ENCODE data around the gene FAM169A. TPM values are rescaled to one million over a fixed set of nuclear protein-coding genes. Genes with fewer than 3 reads are reported as not detected.

FAM169A gene
- total and polyA plus RNA-seq, 2 donors from 2014 or later, result 3.5 to 8.6 TPM

GRCh38 chr5:74894351-74894750, 28.2 kb upstream of the FAM169A start:
- FAIRE-seq (no peak), DNase-seq (no peak)
- intact Hi-C loops (cut with DNase I), result no loop called here
- no peaks in the 10 kb centered on the region for H3K36me3 ChIP-seq (ENCODE audit: control insufficient read depth in 2 of 3, insufficient read depth in 3 of 3, low read length in 3 of 3)
- peaks cover 0 to 8% (median 2%) of the 10 kb centered on the region in 3 donors for H3K9me3 ChIP-seq (ENCODE audit: control insufficient read depth in 2 of 3, insufficient read depth in 1 of 3, low read length in 3 of 3)
- no peak overlapping the region for H3K9ac ChIP-seq (ENCODE audit: low read length in 3 of 3)
- no peak overlapping the region for H3K27ac ChIP-seq (ENCODE audit: low read depth in 2 of 2, low read length in 2 of 2)
- H3K27me3 ChIP-seq (ENCODE audit: control insufficient read depth, insufficient read depth, low read length), result no peaks in the 10 kb centered on the region
- H3K4me3 ChIP-seq (ENCODE audit: low read length in 3 of 3), result no peak overlapping the region
- H3K4me1 ChIP-seq (ENCODE audit: control insufficient read depth in 2 of 3, insufficient read depth in 2 of 3, low read depth in 1 of 3, low read length in 3 of 3), result peaks cover 0 to 2% (median 0%) of the 10 kb centered on the region in 3 donors
- TF ChIP-seq, protein P1, sequence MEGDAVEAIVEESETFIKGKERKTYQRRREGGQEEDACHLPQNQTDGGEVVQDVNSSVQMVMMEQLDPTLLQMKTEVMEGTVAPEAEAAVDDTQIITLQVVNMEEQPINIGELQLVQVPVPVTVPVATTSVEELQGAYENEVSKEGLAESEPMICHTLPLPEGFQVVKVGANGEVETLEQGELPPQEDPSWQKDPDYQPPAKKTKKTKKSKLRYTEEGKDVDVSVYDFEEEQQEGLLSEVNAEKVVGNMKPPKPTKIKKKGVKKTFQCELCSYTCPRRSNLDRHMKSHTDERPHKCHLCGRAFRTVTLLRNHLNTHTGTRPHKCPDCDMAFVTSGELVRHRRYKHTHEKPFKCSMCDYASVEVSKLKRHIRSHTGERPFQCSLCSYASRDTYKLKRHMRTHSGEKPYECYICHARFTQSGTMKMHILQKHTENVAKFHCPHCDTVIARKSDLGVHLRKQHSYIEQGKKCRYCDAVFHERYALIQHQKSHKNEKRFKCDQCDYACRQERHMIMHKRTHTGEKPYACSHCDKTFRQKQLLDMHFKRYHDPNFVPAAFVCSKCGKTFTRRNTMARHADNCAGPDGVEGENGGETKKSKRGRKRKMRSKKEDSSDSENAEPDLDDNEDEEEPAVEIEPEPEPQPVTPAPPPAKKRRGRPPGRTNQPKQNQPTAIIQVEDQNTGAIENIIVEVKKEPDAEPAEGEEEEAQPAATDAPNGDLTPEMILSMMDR (IDR thresholded peaks at IDR 0.05; ENCODE audit: borderline replicate concordance, extremely low read depth, insufficient read depth), result no peak

- TF ChIP-seq, protein P1 (IDR thresholded peaks at IDR 0.05; ENCODE audit: borderline replicate concordance, extremely low read depth, insufficient read depth), result no peak
- H3K4me1 ChIP-seq (ENCODE audit: control insufficient read depth in 2 of 3, insufficient read depth in 2 of 3, low read depth in 1 of 3, low read length in 3 of 3), result peaks cover 0 to 2% (median 0%) of the 10 kb centered on the region in 3 donors
- DNase-seq (no peak), FAIRE-seq (no peak)
- H3K27ac ChIP-seq (ENCODE audit: low read depth in 2 of 2, low read length in 2 of 2), result no peak overlapping the region
- H3K36me3 ChIP-seq (ENCODE audit: control insufficient read depth in 2 of 3, insufficient read depth in 3 of 3, low read length in 3 of 3), result no peaks in the 10 kb centered on the region
- H3K4me3 ChIP-seq (ENCODE audit: low read length in 3 of 3), result no peak overlapping the region
- no peak overlapping the region for H3K9ac ChIP-seq (ENCODE audit: low read length in 3 of 3)
- no peaks in the 10 kb centered on the region for H3K27me3 ChIP-seq (ENCODE audit: control insufficient read depth, insufficient read depth, low read length)
- H3K9me3 ChIP-seq (ENCODE audit: control insufficient read depth in 2 of 3, insufficient read depth in 1 of 3, low read length in 3 of 3), result peaks cover 0 to 8% (median 2%) of the 10 kb centered on the region in 3 donors
- intact Hi-C loops (cut with DNase I), result no loop called here
Observed at GRCh38 chr5:74892921-74893320, 26.7 kb upstream of the FAM169A start.

DNA sequence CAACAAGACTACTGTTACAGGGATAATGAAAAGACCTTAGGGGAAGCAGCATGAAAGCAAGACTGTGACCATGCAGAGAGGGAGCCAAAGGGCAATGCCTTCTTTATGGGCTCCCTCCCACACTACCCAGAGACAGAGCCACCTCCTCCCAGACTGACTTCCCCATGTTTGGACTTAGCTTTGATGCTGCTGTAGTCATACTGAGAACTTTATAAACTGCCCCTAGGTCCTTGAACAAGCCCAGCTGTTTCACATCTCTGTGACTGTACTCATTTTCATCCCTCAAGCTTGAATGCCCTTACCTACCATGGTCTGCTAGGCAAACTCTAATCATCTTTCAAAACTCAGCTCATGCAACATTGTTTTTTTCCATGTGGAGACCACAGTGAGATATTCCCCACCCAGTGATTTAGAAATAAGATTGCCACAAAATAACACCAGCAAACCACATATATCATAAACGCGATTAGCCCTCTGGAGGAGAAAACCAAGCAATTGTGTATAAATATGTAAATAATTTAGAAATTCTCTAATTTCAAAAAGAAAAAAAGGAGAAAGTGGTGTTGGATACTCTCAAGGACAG, 23.4 kb upstream of the FAM169A start:
- peak in 2 of 5 donors; percentile 12 to 13 for DNase-seq
- no peaks in the 10 kb centered on the region for H3K27me3 ChIP-seq (ENCODE audit: control insufficient read depth, insufficient read depth, low read length)
- H3K9me3 ChIP-seq (ENCODE audit: control insufficient read depth in 2 of 3, insufficient read depth in 1 of 3, low read length in 3 of 3), result peaks cover 0 to 2% (median 1%) of the 10 kb centered on the region in 3 donors
- H3K9ac ChIP-seq (ENCODE audit: low read length in 3 of 3), result no peak overlapping the region
- TF ChIP-seq, protein P1 (IDR thresholded peaks at IDR 0.05; ENCODE audit: borderline replicate concordance, extremely low read depth, insufficient read depth), result no peak
- no peaks in the 10 kb centered on the region for H3K4me1 ChIP-seq (ENCODE audit: control insufficient read depth in 2 of 3, insufficient read depth in 2 of 3, low read depth in 1 of 3, low read length in 3 of 3)
- FAIRE-seq, result no peak
- H3K4me3 ChIP-seq (ENCODE audit: low read length in 3 of 3), result no peak overlapping the region
- H3K36me3 ChIP-seq (ENCODE audit: control insufficient read depth in 2 of 3, insufficient read depth in 3 of 3, low read length in 3 of 3), result no peaks in the 10 kb centered on the region
- intact Hi-C loops (cut with DNase I), result no loop called here
- no peak overlapping the region for H3K27ac ChIP-seq (ENCODE audit: low read depth in 2 of 2, low read length in 2 of 2)

GRCh38 chr5:74888117-74888516, 21.9 kb upstream of the FAM169A start:
- H3K9me3 ChIP-seq (ENCODE audit: control insufficient read depth in 2 of 3, insufficient read depth in 1 of 3, low read length in 3 of 3), result no peaks in the 10 kb centered on the region
- no peak overlapping the region for H3K4me3 ChIP-seq (ENCODE audit: low read length in 3 of 3)
- H3K4me1 ChIP-seq (ENCODE audit: control insufficient read depth in 2 of 3, insufficient read depth in 2 of 3, low read depth in 1 of 3, low read length in 3 of 3), result no peaks in the 10 kb centered on the region
- no peak overlapping the region for H3K27ac ChIP-seq (ENCODE audit: low read depth in 2 of 2, low read length in 2 of 2)
- intact Hi-C loops (cut with DNase I), result no loop called here
- no peaks in the 10 kb centered on the region for H3K36me3 ChIP-seq (ENCODE audit: control insufficient read depth in 2 of 3, insufficient read depth in 3 of 3, low read length in 3 of 3)
- TF ChIP-seq, protein P1 (IDR thresholded peaks at IDR 0.05; ENCODE audit: borderline replicate concordance, extremely low read depth, insufficient read depth), result no peak
- DNase-seq (no peak), FAIRE-seq (no peak)
- no peaks in the 10 kb centered on the region for H3K27me3 ChIP-seq (ENCODE audit: control insufficient read depth, insufficient read depth, low read length)
- H3K9ac ChIP-seq (ENCODE audit: low read length in 3 of 3), result no peak overlapping the region
